ENCODE results near the gene SNRPD3.
"Not testable (repeated sequence)": the region's sequence is repeated elsewhere in the genome, so short reads cannot be mapped to it uniquely, and the experiment has no call there.

The SNRPD3 gene

DNA sequence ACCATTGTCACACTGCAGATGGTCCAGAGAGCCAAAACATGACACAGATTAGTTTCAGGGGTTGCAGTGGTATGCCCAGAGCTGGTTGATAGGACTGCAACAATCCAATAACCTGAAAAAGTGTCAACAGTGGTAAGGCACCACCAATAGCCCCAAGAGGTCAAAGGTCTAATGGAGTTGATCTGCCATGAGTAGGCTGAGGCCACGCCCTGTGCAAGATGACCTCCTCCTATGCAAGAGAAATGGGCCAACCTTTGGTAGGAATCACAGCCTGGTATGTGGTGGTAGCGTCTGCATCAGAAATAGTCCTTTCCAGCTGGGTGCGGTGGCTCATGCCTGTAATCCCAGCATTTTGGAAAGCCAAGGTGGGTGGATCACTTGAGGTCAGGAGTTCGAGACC is 20.5 kb upstream of the SNRPD3 start:
- no peak for DNase-seq

DNA sequence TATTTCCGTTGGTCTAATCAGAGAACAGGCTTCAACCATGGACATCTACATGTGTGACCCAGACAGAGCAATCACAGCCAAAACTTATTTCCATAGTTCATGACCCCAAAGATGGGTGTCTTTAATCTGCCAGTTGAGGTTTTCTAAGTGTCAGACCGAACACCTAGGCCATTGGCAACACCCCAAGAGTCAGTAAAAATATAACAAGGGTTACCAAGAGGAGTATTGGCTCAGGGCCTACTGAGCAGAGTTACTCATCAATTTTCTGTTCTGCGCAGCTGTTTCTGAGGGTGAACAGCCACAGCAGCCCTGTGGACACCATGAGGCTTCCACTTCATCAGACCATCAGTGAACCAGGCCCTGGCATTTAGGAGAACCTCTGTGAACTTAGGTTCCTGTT is 19.7 kb upstream of the SNRPD3 start:
- DNase-seq, result no peak

DNA sequence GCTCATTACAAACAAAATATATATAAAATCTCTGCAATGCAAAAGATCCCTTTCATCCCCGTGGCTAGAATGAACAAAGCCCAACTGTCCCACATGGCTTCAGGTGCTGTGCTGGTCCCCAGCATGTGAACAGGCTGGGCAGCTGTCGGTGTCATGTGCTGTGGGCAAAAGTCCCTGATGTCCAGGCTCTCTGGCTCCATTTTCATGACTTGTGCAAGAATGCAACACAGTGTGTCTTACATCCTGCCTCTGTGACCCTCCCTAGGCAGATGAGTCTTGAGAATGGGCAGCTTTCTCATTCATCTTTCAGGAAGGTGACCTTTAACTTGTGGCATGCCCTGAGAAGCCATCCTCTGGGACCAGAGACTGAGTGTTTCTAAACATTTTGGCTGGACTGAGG is 15.3 kb upstream of the SNRPD3 start:
- DNase-seq, result no peak

DNA sequence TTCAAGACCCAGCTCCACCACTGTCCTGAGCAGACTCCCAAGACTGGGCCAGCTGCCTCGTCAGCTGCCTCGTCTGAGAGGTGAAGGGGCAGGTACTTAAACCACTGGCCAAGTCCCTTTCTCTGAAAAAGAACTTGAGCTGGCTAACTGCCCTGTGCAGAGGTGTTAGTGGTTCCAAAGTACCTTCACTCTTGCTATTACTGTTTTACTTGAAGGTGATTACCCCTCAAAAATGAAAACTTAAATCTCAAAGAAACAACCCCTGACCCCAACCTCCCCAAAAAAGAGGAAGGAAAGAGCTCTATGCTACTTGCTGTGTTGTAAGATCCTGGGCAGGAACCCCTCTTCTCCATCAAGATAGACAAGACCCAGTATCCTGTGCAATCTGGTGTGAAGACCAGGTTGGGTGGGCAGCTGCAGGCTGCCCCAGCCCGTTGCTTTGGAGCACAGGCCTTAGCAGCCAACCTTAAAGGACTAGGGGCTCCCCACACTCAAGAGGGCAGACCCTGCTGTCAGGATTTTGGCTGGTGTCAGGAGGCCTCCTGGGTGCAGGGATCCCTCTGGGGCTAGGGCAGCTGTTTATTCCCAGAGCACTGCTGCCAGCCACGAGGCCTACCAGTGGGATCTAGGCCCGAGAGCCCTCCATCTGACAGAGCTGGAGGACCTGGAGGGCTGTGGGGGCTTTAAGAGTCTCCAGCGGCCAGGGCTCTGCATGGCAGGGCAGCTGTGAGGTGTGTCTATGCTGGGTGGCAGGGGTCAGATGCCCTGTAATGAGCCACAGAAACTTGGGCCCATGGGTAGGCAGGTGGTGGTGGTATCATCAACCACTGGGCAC is 13.9 kb upstream of the SNRPD3 start:
- no peak for DNase-seq

DNA sequence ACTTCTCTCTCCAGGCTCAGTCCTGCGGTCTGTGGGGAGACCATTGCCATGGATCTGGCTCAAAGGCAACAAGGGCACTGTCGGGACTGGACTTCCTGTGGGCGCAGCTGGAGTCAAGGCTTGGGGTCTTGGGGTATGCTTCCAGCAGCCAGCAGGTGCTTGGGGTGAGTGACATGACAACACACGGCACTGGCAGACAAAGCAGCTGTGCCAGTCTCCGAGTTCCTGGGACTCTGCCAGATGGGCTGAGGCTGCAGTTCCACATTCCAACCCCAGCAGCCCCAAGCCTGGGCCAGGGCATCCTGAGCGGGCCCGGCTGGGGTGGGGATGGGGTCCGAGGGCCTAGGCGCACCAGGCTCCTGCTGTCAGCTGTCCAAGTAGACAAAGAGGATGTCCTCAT is 13.2 kb upstream of the SNRPD3 start:
- DNase-seq, result no peak

DNA sequence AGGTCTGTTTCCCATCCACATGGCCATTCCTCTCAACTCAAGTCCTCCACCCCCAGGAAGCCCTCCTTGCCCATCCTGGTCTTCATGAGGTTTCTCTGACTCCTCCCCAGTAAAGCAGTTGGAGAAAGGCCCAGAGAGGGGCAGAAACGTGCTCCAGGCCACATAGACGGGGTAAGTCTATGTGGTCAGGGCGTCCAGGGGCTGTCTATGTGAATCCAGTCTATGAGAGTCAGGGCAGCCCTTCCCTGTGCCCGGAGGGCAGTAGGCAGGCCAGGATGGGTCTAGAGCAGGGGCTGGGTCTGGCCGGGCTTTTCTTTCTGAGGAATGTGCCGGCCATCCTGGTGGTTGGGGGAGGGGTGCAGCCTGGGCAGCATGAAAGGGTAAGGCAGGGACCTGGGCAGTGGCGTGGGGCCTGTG is 12.6 kb upstream of the SNRPD3 start:
- DNase-seq, result no peak

DNA sequence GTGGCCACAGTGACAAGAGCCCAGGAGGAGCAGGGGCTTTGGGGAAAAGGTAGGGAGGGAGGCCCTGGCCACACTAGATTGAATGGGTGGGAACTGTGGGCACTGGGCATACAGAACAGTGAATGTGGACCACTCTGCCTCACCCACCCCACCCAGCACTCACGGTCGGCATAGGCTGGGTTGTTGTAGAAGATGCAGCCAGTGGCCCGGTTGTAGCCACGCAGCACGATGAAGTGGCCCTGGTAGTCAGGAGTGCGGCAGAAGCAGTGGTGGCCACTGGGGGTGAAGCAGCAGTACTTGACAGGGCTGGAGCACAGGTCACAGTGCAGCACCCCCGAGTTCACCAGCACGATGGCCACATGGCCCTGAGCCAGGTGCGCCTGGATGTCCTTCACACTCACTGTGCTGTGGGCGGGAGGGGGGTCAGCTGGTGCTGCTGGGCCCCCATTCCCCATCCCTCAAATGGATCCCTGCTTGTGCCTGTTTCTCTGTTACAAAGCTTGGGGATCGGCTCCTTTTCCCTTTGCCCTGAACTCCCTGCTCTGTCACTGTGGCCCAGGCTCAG is 12.0 kb upstream of the SNRPD3 start:
- no peak for DNase-seq

DNA sequence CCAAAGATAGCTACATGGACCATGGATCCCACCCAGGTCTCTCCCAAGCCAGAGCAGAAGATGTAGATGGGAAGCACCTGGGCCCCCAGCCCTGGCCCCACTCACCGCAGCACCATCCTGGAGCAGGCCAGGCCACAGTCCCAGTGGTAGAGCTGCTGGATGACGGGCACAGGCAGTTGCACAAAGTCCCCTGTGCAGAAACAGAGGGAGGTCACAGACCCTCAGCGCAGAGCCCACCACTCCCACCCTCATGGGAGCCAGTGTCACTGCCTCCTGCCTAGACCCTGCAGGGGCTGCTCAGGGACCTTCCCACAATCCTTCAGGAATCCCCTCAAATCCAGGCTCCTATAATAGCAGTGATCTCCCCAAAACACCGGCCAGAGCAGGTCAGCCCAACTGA is 7.0 kb upstream of the SNRPD3 start:
- no peak for DNase-seq

DNA sequence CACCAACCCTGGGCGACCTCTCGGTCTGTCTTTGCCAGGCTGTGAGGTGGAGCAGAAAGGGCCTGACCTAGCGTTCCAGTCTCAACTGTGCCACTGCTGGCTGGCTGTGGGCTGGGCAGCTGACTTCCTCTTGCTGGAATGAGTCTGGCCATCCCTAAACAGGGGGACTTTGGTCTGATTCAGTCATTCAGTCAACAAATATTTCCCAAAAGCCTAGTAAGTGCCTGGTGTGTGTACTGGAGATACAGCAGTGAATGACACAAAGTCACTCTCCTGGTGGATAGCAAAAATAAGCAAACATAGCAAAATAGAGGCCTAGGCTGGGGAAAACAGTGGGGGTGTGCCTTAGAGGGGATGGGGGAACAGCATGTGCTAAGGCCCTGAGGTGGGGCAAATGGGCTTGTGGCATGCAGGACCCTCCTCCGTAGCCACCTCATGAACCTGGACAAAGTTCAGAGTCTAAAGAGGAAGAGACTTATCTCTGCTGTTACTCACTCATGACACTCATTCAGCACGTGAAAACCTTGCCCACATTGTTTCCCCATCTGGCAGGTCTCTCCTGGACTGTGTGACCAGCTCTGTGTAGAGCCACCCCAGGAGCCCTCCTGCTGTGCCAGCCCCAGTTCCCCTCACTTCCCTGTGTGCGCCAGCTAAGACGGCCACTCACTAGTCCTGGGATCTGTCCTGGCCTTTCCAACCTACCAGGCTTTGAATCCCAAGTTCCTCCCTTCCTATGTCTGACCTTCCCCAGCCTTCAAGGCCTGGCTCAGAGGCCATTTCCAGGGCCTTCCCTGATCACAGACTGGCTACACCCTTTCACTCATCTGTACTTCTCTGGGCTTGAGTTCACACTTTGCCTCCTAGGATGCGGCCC is 5.5 kb upstream of the SNRPD3 start:
- DNase-seq, result no peak

DNA sequence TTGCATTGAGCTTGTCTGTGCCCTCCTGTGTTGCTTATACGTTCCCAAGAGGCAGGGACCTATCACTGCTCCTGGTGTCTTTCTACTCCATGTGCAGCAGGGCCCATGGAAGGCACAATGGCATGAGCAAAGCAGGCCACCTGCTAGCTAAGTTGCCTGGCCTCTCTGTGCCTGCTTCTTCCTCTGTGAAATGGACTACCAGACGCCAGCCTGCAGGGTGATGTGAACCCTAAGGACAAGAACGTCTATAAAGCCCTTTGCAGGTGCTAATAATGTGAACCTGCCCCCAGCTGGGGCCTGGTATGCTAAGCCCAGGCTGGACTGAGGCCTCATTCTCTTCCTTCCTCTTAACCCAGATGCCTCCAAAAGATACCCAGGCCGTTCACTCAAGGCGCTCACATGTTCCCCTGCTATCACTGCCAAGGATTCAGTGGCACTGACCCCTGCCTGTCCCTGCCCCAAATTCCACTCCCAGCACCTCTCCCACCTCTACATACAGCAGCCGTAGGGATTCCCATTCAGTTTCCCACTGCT is 4.8 kb upstream of the SNRPD3 start:
- DNase-seq, result no peak

DNA sequence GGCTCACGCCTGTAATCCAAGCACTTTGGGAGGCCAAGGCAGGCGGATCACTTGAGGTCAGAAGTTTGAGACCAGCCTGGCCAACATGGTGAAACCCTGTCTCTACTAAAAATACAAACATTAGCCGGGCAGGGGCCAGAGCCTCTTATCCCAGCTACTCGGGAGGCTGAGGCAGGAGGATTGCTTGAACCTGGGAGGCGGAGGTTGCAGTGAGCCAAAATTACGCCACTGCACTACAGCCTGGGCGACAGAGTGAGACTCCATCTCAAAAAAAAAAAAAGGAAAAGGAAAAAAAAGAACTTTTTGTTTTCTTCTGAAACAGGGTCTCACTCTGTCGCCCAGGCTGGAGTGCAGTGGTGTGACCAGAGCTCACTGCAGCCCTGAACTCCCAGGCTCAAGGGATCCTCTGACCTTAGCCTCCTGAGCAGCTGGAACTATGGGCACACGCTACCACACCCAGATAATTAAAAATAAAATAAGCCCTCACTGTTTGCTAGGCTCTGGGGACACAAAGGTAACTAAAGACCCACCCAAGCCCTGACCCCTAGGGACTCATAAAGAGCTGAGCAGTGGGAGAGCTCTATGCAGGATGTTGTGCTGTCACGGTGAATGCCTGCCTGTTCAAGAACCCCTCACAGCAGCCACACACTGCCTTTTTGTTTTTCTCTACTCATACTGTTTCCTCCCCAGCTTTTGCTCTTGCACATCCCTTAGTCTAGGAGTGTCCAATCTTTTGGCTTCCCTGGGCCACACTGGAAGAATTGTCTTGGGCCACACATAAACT is 3.1 kb upstream of the SNRPD3 start:
- not testable (repeated sequence) for DNase-seq

DNA sequence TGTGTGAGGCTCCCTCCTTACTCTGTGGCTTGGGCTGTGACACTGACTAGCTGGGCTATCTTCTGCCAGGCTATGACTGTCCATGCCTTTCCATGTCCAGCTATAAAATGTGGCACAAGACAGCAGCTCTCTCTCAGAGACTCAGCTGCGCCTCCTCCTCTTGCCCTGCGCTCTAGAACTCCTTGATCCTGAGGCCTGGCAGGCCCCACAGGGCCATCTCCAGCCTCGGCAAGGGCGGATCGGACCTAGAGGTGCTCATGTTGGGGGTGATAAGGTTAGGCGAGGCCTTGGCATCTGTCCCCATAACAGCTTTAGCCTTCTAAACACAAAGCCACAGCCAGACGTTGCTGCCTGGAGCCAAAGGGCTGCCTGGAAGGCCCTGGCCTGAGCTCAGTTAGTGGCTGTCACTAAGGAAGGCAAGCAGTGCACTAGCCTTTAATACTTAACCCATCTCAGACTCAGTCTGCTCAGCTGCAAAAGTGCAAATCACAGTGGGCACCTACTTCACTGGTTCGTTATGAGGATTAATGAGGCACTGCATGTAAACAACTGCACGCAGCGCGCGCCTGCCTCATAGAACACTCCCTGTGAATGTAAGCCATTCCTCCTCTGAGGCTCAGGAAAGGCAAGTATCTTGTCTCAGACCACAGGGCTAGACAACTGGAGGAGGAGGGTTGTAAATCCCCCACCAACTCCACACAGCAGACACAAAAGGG is 2.0 kb upstream of the SNRPD3 start:
- DNase-seq, result no peak

DNA sequence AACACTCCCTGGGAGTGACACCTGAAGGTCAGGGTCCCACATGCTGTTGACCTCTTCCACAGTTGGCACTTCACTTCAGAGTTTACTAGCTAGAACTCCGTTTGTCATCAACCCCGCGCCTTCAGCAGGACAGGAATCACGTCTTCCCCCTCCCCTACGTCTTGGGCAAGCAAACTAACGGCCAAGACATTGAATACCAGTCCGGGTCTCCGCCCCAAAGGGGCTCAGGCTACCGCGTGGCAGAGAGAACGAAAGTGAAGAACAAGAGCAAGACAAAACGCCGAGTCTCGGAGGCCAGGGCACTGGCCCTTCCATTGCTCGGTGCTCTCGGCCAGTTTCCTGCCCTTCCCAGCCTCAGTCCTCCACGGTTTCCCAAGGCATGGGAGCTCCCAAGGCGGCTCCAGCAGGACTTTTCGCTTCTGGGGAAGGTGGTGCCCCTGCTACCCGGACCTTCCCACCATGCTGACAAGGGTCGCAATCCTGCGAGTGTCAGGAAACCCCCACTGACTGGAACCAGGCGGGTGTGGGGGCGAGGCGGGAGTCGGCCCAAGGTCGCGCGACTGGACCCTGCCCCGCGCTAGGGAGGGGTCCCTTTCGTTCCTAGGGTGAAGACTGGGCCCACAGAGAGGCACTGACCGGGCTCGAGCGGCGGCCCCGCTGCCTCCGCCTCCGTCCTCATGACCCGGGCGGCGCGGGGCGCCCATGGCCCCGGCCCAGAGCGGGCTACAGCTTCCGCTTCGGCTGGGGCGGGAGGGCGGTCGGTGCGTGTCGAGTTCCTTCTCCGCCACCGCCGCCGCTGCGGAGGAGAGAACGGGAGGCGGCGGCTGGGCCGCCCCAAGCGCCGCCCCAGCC is 1.3 kb upstream of the SNRPD3 start, which contains the start of gene GUCD1:
GUCD1 (minus strand) TSS at position 826 of the 852 bp plus-strand sequence; CDS start at position 679, 147 bp downstream.
- DNase-seq, result peak; percentile 35

DNA sequence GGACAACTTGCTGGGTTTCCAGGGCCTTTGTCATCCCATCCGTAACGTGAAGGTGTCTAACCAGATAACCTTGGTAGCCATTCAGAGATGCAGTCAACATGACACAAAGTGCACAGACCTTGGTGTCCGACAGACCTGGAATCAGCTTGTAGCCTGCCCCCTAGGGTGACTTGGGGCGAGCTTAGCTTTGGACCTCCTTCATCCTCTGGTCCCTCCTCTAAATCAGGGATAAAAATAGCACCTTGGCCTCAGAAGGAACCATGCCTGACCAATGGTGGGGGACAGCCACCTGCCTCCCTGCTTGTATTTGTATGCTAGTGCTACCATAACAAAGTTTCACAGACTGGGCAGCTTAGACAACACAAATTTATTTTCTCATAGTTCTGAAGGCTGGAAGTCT is 3.7 kb downstream of the SNRPD3 start:
- DNase-seq, result no peak

DNA sequence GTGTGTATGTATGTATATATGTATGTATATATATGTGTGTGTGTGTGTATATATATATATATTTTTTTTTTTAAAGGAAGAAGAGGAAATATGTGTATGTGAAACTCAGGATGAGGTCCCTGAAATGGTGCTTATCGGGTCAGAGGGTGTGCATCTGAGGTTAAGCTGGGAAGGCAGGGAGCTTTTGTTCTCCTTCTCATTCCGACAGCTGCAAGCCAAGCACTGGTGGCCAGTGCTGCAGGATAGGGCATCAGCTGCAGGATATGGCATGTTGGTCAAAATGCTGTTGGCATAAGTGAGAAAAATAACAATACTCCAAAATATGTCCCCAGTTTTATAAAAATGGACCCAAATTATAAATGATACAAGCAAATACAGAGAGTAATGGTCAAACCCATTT is 7.4 kb downstream of the SNRPD3 start:
- no peak for DNase-seq

DNA sequence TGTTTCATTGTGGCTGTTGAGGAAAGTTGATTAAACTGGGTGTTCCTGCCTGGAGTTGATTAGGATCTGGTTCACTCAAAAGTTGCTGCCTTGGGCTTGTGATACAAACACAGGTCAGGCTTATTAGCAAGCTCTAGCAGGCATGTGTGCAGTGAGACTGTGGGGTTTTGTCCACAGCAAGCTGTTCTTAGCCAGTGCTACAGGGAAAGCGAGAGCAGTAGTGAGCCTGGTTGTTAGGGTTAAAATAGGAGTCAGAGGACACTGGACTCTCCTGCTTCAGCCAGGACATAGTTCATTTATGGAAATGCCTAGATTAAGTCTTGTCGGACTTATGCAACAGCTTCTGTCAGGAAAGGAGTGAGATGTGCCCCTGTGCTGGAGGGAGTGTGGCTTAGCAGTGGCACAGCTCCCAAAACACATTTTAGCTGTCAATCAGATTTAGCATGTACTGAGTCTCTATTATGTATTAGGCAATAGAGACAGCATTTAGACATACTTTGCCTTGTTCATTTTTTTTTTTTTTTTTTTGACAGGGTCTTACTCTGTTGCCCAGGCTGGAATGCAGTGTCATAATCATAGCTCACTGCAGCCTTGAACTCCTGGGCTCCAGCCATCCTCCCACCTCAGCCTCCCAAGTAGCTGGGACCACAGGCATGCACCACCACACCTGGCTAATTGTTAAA is 8.7 kb downstream of the SNRPD3 start:
- DNase-seq, result no peak

DNA sequence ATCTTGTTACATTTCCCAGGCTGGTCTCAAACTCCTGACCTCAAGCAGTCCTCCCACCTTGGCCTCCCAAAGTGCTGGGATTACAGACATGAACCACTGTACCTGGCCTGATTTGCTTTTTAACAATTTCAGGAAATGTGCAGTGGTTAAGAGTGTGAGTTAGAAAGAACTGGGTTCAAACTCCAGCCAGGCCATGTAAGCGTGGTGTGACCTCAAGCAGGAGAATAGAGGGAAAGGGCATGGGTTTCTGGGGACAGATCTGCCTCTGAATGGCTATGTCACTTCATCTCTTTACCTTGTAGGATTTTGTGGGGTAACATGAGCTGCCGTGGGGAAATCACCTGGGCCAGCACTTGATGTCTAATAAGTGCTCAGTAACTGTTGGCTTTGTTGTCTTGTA is 9.3 kb downstream of the SNRPD3 start:
- DNase-seq, result no peak

DNA sequence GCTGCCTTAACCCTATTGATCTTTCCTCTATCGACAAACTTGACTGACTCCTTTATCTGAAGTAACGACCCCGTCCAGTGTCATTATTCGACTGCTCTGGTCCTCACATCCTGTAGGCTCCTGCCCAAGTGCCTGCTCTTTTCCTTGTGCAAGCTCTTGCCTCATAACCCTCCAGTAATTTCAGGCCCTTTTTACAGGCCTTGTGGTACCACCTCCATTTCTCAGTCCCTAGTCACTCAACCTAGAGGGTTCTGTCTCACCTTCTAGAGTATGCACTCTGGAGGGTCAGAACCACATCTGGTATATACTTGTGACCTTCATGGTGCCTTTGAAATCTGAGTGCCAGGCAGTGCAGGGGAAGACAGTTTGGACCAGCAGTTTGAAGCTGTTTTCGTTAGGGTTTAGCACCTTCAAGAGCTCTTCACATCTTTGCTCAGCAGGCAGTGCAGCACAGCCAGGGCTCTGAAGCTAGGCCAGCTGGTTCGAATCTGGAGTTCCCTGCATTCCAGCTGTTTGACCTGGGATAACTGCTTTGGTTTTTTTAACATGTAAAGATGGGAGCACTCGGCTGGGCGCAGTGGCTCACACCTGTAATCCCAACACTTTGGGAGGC is 11.2 kb downstream of the SNRPD3 start:
- DNase-seq, result no peak

DNA sequence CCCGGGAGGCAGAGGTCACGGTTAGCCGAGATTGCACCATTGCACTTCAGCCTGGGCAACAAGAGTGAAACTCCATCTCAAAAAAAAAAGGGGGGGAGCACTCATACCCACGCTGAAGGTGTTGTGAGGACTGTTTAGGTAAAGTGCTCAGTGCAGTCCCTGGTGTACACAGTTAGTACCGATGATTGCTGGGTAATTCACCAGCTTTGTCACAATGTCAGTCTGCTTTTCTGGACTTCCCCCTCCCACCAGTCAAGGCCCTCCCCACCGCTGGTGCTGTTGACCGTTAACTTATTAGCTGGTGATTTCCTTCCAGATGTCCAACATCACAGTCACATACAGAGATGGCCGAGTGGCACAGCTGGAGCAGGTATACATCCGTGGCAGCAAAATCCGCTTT is 11.9 kb downstream of the SNRPD3 start:
- DNase-seq, result no peak

DNA sequence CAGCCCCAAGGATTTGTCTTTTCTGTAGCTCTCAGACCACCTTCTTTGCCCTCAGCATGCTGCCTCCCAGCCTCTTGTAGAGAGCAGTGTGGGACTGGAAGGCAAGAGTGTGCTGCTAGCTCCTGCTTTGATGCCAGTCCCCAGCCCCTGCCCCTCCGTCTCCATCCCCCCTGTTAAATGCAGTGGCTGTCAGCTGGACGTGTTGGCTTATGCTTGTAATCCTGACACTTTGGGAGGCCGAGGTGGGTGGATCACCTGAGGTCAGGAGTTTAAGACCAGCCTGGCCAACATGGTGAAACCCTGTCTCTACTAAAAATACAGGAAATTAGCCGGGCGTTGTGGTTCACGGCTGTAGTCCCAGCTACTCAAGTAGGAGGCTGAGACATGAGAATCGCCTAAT is 15.5 kb downstream of the SNRPD3 start:
- DNase-seq, result no peak
